Measurements from ENCODE around the gene TPI1. TPM values are rescaled to one million over a fixed set of nuclear protein-coding genes. Genes with fewer than 3 reads are reported as not detected.

TPI1 gene
- polyA plus RNA-seq, 1 donor: 564 TPM

- Histone ChIP-seq H3K27me3 (ENCODE audit: control insufficient read depth, insufficient read depth, low read length) (peaks cover 25% of the 10 kb centered on the region), H3K36me3 (ENCODE audit: control insufficient read depth, insufficient read depth, low read length) (no peaks in the 10 kb centered on the region), H3K9me3 (ENCODE audit: control insufficient read depth, low read depth, low read length) (no peaks in the 10 kb centered on the region), H3K4me3 (ENCODE audit: low read length) (no peak overlapping the region), H3K27ac (ENCODE audit: low read length) (no peak overlapping the region), H3K4me1 (ENCODE audit: control insufficient read depth, insufficient read depth, low read length) (peaks cover 28% of the 10 kb centered on the region)
- no CpG with 5 or more reads among the region's 7 CpGs for WGBS (ENCODE audit: insufficient coverage, low lambda C conversion rate)
- DNase-seq: no peak
Measured at GRCh38 chr12:6822426-6823135, 44.8 kb upstream of the TPI1 start.

- H3K27ac ChIP-seq (ENCODE audit: low read length): no peak overlapping the region
- H3K9me3 ChIP-seq (ENCODE audit: control insufficient read depth, low read depth, low read length): no peaks in the 10 kb centered on the region
- peaks cover 25% of the 10 kb centered on the region for H3K27me3 ChIP-seq (ENCODE audit: control insufficient read depth, insufficient read depth, low read length)
- no CpG with 5 or more reads among the region's 12 CpGs for WGBS (ENCODE audit: insufficient coverage, low lambda C conversion rate)
- no peaks in the 10 kb centered on the region for H3K36me3 ChIP-seq (ENCODE audit: control insufficient read depth, insufficient read depth, low read length)
- DNase-seq: no peak
- no peak overlapping the region for H3K4me3 ChIP-seq (ENCODE audit: low read length)
- H3K4me1 ChIP-seq (ENCODE audit: control insufficient read depth, insufficient read depth, low read length): peaks cover 32% of the 10 kb centered on the region
Measured at GRCh38 chr12:6823182-6824084, 43.9 kb upstream of the TPI1 start.

GRCh38 chr12:6824085-6824775 lies 43.1 kb upstream of the TPI1 start:
- no peaks in the 10 kb centered on the region for H3K36me3 ChIP-seq (ENCODE audit: control insufficient read depth, insufficient read depth, low read length)
- H3K27ac ChIP-seq (ENCODE audit: low read length): no peak overlapping the region
- no peak for DNase-seq
- no CpG with 5 or more reads among the region's 37 CpGs for WGBS (ENCODE audit: insufficient coverage, low lambda C conversion rate)
- H3K9me3 ChIP-seq (ENCODE audit: control insufficient read depth, low read depth, low read length): no peaks in the 10 kb centered on the region
- peaks cover 25% of the 10 kb centered on the region for H3K27me3 ChIP-seq (ENCODE audit: control insufficient read depth, insufficient read depth, low read length)
- H3K4me1 ChIP-seq (ENCODE audit: control insufficient read depth, insufficient read depth, low read length): peaks cover 32% of the 10 kb centered on the region
- H3K4me3 ChIP-seq (ENCODE audit: low read length): no peak overlapping the region

- H3K36me3 ChIP-seq (ENCODE audit: control insufficient read depth, insufficient read depth, low read length): no peaks in the 10 kb centered on the region
- 39% methylated on average over 4 of the region's 12 CpGs for WGBS (ENCODE audit: insufficient coverage, low lambda C conversion rate)
- H3K27ac ChIP-seq (ENCODE audit: low read length): no peak overlapping the region
- no peak overlapping the region for H3K4me3 ChIP-seq (ENCODE audit: low read length)
- no peaks in the 10 kb centered on the region for H3K9me3 ChIP-seq (ENCODE audit: control insufficient read depth, low read depth, low read length)
- peaks cover 21% of the 10 kb centered on the region for H3K27me3 ChIP-seq (ENCODE audit: control insufficient read depth, insufficient read depth, low read length)
- DNase-seq: no peak
- peaks cover 32% of the 10 kb centered on the region for H3K4me1 ChIP-seq (ENCODE audit: control insufficient read depth, insufficient read depth, low read length)
Measured at GRCh38 chr12:6824901-6825381, 42.4 kb upstream of the TPI1 start.

- Histone ChIP-seq H3K27ac (ENCODE audit: low read length) (no peak overlapping the region), H3K36me3 (ENCODE audit: control insufficient read depth, insufficient read depth, low read length) (no peaks in the 10 kb centered on the region), H3K9me3 (ENCODE audit: control insufficient read depth, low read depth, low read length) (no peaks in the 10 kb centered on the region), H3K27me3 (ENCODE audit: control insufficient read depth, insufficient read depth, low read length) (peaks cover 18% of the 10 kb centered on the region), H3K4me3 (ENCODE audit: low read length) (no peak overlapping the region), H3K4me1 (ENCODE audit: control insufficient read depth, insufficient read depth, low read length) (peaks cover 36% of the 10 kb centered on the region)
- WGBS (ENCODE audit: insufficient coverage, low lambda C conversion rate): no CpG with 5 or more reads among the region's 19 CpGs
- DNase-seq: peak; percentile 76 to 78
Measured at GRCh38 chr12:6825398-6826124, 41.8 kb upstream of the TPI1 start.

GRCh38 chr12:6826125-6826733 lies 41.1 kb upstream of the TPI1 start:
- Histone ChIP-seq H3K9me3 (ENCODE audit: control insufficient read depth, low read depth, low read length) (no peaks in the 10 kb centered on the region), H3K27ac (ENCODE audit: low read length) (no peak overlapping the region), H3K36me3 (ENCODE audit: control insufficient read depth, insufficient read depth, low read length) (peaks cover 5% of the 10 kb centered on the region), H3K4me1 (ENCODE audit: control insufficient read depth, insufficient read depth, low read length) (peaks cover 30% of the 10 kb centered on the region), H3K27me3 (ENCODE audit: control insufficient read depth, insufficient read depth, low read length) (peaks cover 16% of the 10 kb centered on the region), H3K4me3 (ENCODE audit: low read length) (no peak overlapping the region)
- WGBS (ENCODE audit: insufficient coverage, low lambda C conversion rate): 90% methylated on average over 2 of the region's 17 CpGs
- no peak for DNase-seq

GRCh38 chr12:6826734-6827436 lies 40.4 kb upstream of the TPI1 start:
- 80% methylated on average over 2 of the region's 22 CpGs for WGBS (ENCODE audit: insufficient coverage, low lambda C conversion rate)
- H3K9me3 ChIP-seq (ENCODE audit: control insufficient read depth, low read depth, low read length): no peaks in the 10 kb centered on the region
- H3K27me3 ChIP-seq (ENCODE audit: control insufficient read depth, insufficient read depth, low read length): peaks cover 13% of the 10 kb centered on the region
- no peak overlapping the region for H3K27ac ChIP-seq (ENCODE audit: low read length)
- peaks cover 27% of the 10 kb centered on the region for H3K4me1 ChIP-seq (ENCODE audit: control insufficient read depth, insufficient read depth, low read length)
- peaks cover 12% of the 10 kb centered on the region for H3K36me3 ChIP-seq (ENCODE audit: control insufficient read depth, insufficient read depth, low read length)
- no peak overlapping the region for H3K4me3 ChIP-seq (ENCODE audit: low read length)
- DNase-seq: no peak

GRCh38 chr12:6827437-6827911 lies 39.9 kb upstream of the TPI1 start:
- Histone ChIP-seq H3K27me3 (ENCODE audit: control insufficient read depth, insufficient read depth, low read length) (peaks cover 7% of the 10 kb centered on the region), H3K4me3 (ENCODE audit: low read length) (no peak overlapping the region), H3K27ac (ENCODE audit: low read length) (no peak overlapping the region), H3K9me3 (ENCODE audit: control insufficient read depth, low read depth, low read length) (no peaks in the 10 kb centered on the region), H3K36me3 (ENCODE audit: control insufficient read depth, insufficient read depth, low read length) (peaks cover 16% of the 10 kb centered on the region), H3K4me1 (ENCODE audit: control insufficient read depth, insufficient read depth, low read length) (peaks cover 21% of the 10 kb centered on the region)
- WGBS (ENCODE audit: insufficient coverage, low lambda C conversion rate): no CpG with 5 or more reads among the region's 8 CpGs
- DNase-seq: peak; percentile 73 to 84
